MM.1S (cell line): ENCODE data around the gene CSNK2A3.

ENCODE experiments used
- DNase-seq: peaks from one replicate; pipeline ENCODE4 v3.0.0-alpha.2; 2015
- H2AFZ ChIP-seq: fragments of 300-600 bp; sonication (generic); 2 replicates; pipeline ENCODE4 v1.6.0; 2016; ENCODE audit warnings: antibody characterized with exemption, low read length
- H3F3A ChIP-seq: fragments of 300-600 bp; sonication (generic); 2 replicates; pipeline ENCODE4 v1.6.1; 2016; ENCODE audit warnings: mild to moderate bottlenecking, antibody characterized with exemption, low read length, moderate library complexity, mixed read lengths; ENCODE audit not compliant: insufficient read depth
- H3K27ac ChIP-seq: fragments of 300-600 bp; sonication (generic); 2 replicates; pipeline ENCODE4 v1.5.1; 2016; ENCODE audit warnings: mild to moderate bottlenecking, low read length
- H3K27me3 ChIP-seq: fragments of 300-600 bp; sonication (generic); replicated peaks from 2 replicates; pipeline ENCODE4 v1.6.0; 2016; ENCODE audit warnings: low read length; ENCODE audit not compliant: insufficient read depth
- H3K36me3 ChIP-seq: fragments of 300-600 bp; sonication (generic); replicated peaks from 2 replicates; pipeline ENCODE4 v1.6.1; 2016; ENCODE audit warnings: mild to moderate bottlenecking, low read length, mixed read lengths; ENCODE audit not compliant: insufficient read depth
- H3K4me1 ChIP-seq: fragments of 300-600 bp; sonication (generic); 2 replicates; pipeline ENCODE4 v1.6.1; 2016; ENCODE audit warnings: low read length, mixed read lengths
- H3K4me2 ChIP-seq: fragments of 300-600 bp; sonication (generic); 2 replicates; pipeline ENCODE4 v1.6.0; 2016; ENCODE audit warnings: low read depth, low read length
- H3K4me3 ChIP-seq: fragments of 300-600 bp; sonication (generic); 2 replicates; pipeline ENCODE4 v1.5.1; 2016; ENCODE audit warnings: low read length, mixed read lengths
- H3K79me2 ChIP-seq: fragments of 300-600 bp; sonication (generic); 2 replicates; pipeline ENCODE4 v1.6.1; 2016; ENCODE audit warnings: mixed run types, low read length, mixed read lengths
- H3K9ac ChIP-seq: fragments of 300-600 bp; sonication (generic); 2 replicates; pipeline ENCODE4 v1.6.1; 2016; ENCODE audit warnings: low read length, mixed read lengths
- H3K9me2 ChIP-seq: fragments of 300-600 bp; sonication (generic); replicated peaks from 2 replicates; pipeline ENCODE4 v1.6.1; 2016; ENCODE audit warnings: mild to moderate bottlenecking, low read length, mixed read lengths; ENCODE audit not compliant: insufficient read depth
- H3K9me3 ChIP-seq: fragments of 300-600 bp; sonication (generic); replicated peaks from 2 replicates; pipeline ENCODE4 v1.6.1; 2016; ENCODE audit warnings: mild to moderate bottlenecking, low read length, mixed read lengths; ENCODE audit not compliant: insufficient read depth
- H4K20me1 ChIP-seq: fragments of 300-600 bp; sonication (generic); 2 replicates; pipeline ENCODE4 v1.6.1; 2016; ENCODE audit warnings: mild to moderate bottlenecking, low read length, moderate library complexity, mixed read lengths; ENCODE audit not compliant: insufficient read depth
- CTCF ChIP-seq: fragments of 300-600 bp; sonication (generic); IDR thresholded peaks from 2 replicates; pipeline ENCODE4 v1.5.1; 2016; ENCODE audit warnings: antibody characterized with exemption, low read length, mixed read lengths
- EZH2 ChIP-seq: fragments of 300-600 bp; sonication (generic); optimal IDR thresholded peaks from 2 replicates; pipeline ENCODE3; 2017; ENCODE audit warnings: low read depth, mild to moderate bottlenecking, antibody characterized with exemption, low read length, mixed read lengths
- EZH2phosphoT487 ChIP-seq: fragments of 300-600 bp; sonication (generic); IDR thresholded peaks from 2 replicates; pipeline ENCODE4 v1.6.1; 2018; ENCODE audit warnings: antibody characterized with exemption, low read length

CSNK2A3 gene

GRCh38 chr11:11397781-11398180, 44.7 kb upstream of the CSNK2A3 start:
- no peak for DNase-seq
- Histone ChIP-seq H3K4me2 (no peak overlapping the region), H3K36me3 (no peaks in the 10 kb centered on the region), H3K79me2 (no peaks in the 10 kb centered on the region), H3K4me1 (no peaks in the 10 kb centered on the region), H4K20me1 (no peaks in the 10 kb centered on the region), H3K27ac (no peak overlapping the region), H2AFZ (no peak overlapping the region), H3F3A (no peaks in the 10 kb centered on the region), H3K9ac (no peak overlapping the region), H3K9me3 (no peaks in the 10 kb centered on the region), H3K9me2 (no peaks in the 10 kb centered on the region), H3K4me3 (no peak overlapping the region), H3K27me3 (no peaks in the 10 kb centered on the region)
- TF ChIP-seq CTCF: no peak
- no peak for TF ChIP-seq EZH2phosphoT487
- no peak for TF ChIP-seq EZH2

- Histone ChIP-seq H3K36me3 (no peaks in the 10 kb centered on the region), H3K79me2 (no peaks in the 10 kb centered on the region), H3K4me1 (no peaks in the 10 kb centered on the region), H3F3A (no peaks in the 10 kb centered on the region), H3K9ac (no peak overlapping the region), H4K20me1 (no peaks in the 10 kb centered on the region), H3K9me3 (no peaks in the 10 kb centered on the region), H3K4me3 (no peak overlapping the region), H3K27me3 (no peaks in the 10 kb centered on the region), H3K9me2 (no peaks in the 10 kb centered on the region), H3K27ac (no peak overlapping the region), H3K4me2 (no peak overlapping the region), H2AFZ (no peak overlapping the region)
- no peak for DNase-seq
- TF ChIP-seq CTCF (no peak), EZH2 (no peak), EZH2phosphoT487 (no peak)
Observed at GRCh38 chr11:11397036-11397415, 44.0 kb upstream of the CSNK2A3 start.

GRCh38 chr11:11396301-11397035, 43.4 kb upstream of the CSNK2A3 start:
- Histone ChIP-seq H3K9me3 (no peaks in the 10 kb centered on the region), H3K27me3 (no peaks in the 10 kb centered on the region), H3K4me3 (no peak overlapping the region), H3K4me1 (no peaks in the 10 kb centered on the region), H3K27ac (no peak overlapping the region), H2AFZ (no peak overlapping the region), H3K4me2 (no peak overlapping the region), H3K79me2 (no peaks in the 10 kb centered on the region), H3K9ac (no peak overlapping the region), H3K36me3 (no peaks in the 10 kb centered on the region), H3F3A (no peaks in the 10 kb centered on the region), H3K9me2 (no peaks in the 10 kb centered on the region), H4K20me1 (no peaks in the 10 kb centered on the region)
- DNase-seq: no peak
- no peak for TF ChIP-seq CTCF
- TF ChIP-seq EZH2phosphoT487: no peak
- no peak for TF ChIP-seq EZH2
